ENCODE measurements around the gene TFIP11.

DNA sequence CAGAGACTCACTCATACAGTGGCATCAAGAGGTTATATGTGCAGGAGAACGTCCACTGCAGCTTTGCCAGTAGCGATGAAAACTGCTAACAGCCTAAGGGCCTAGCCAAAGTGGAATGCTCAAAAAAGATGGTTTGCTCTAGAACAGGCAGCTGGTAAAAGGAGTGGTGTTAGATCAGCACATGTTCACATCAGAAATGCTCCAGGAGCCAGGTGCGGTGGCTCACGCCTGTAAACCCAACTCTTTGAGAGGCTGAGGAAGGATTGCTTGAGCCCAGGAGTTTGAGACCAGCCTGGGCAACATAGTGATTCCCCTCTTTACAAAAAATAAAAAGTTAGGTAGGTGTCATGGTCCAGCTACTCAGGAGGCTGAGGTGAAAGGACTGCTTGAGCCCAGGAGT is 10.3 kb upstream of the TFIP11 start:
- no peak for TF ChIP-seq POLR2A (IDR thresholded peaks at IDR 0.05)
- TF ChIP-seq, protein P1, sequence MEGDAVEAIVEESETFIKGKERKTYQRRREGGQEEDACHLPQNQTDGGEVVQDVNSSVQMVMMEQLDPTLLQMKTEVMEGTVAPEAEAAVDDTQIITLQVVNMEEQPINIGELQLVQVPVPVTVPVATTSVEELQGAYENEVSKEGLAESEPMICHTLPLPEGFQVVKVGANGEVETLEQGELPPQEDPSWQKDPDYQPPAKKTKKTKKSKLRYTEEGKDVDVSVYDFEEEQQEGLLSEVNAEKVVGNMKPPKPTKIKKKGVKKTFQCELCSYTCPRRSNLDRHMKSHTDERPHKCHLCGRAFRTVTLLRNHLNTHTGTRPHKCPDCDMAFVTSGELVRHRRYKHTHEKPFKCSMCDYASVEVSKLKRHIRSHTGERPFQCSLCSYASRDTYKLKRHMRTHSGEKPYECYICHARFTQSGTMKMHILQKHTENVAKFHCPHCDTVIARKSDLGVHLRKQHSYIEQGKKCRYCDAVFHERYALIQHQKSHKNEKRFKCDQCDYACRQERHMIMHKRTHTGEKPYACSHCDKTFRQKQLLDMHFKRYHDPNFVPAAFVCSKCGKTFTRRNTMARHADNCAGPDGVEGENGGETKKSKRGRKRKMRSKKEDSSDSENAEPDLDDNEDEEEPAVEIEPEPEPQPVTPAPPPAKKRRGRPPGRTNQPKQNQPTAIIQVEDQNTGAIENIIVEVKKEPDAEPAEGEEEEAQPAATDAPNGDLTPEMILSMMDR (IDR thresholded peaks at IDR 0.05), result no peak

Measured in vagina (tissue), 2 donors.